HUES6 (cell line): ENCODE data around the gene ANKRD23.
A peak's percentile ranks its signal among the peaks of the same experiment; 100 is the strongest.

ENCODE experiments used
- H3K27ac ChIP-seq: 2 replicates; pipeline ENCODE4 v1.7.0; 2013; ENCODE audit warnings: low read depth, mild to moderate bottlenecking, low read length, inconsistent platforms
- H3K27me3 ChIP-seq: 2 replicates; pipeline ENCODE4 v1.6.1; 2013; ENCODE audit warnings: low read length; ENCODE audit not compliant: control insufficient read depth, insufficient read depth
- H3K36me3 ChIP-seq: 2 replicates; pipeline ENCODE4 v1.6.1; 2013; ENCODE audit warnings: low read length; ENCODE audit not compliant: control insufficient read depth, insufficient read depth
- H3K4me1 ChIP-seq: 2 replicates; pipeline ENCODE4 v1.6.1; 2013; ENCODE audit warnings: low read length; ENCODE audit not compliant: control insufficient read depth, insufficient read depth
- H3K4me3 ChIP-seq: 2 replicates; pipeline ENCODE4 v1.5.1; 2013; ENCODE audit warnings: low read depth, low read length
- H3K9ac ChIP-seq: one replicate; pipeline ENCODE4 v1.6.1; 2013; ENCODE audit warnings: mild to moderate bottlenecking, low read length
- H3K9me3 ChIP-seq: 2 replicates; pipeline ENCODE4 v1.6.1; 2013; ENCODE audit warnings: low read depth, low read length; ENCODE audit not compliant: control insufficient read depth, insufficient read depth

ANKRD23 gene

GRCh38 chr2:96860065-96861029 lies 16.5 kb upstream of the ANKRD23 start:
- Histone ChIP-seq H3K4me1 (peaks cover 23% of the 10 kb centered on the region), H3K4me3 (no peak overlapping the region), H3K9ac (no peak overlapping the region), H3K27ac (no peak overlapping the region), H3K9me3 (no peaks in the 10 kb centered on the region), H3K36me3 (peaks cover 50% of the 10 kb centered on the region), H3K27me3 (no peaks in the 10 kb centered on the region)

- Histone ChIP-seq H3K36me3 (peaks cover 43% of the 10 kb centered on the region), H3K9ac (no peak overlapping the region), H3K27me3 (no peaks in the 10 kb centered on the region), H3K27ac (no peak overlapping the region), H3K4me3 (no peak overlapping the region), H3K9me3 (no peaks in the 10 kb centered on the region), H3K4me1 (peaks cover 23% of the 10 kb centered on the region)
Measured at GRCh38 chr2:96859681-96860064, 15.9 kb upstream of the ANKRD23 start.

- H3K4me1 ChIP-seq: peaks cover 23% of the 10 kb centered on the region
- peak overlapping the region; percentile 73 for H3K4me3 ChIP-seq
- H3K9ac ChIP-seq: peak overlapping the region; percentile 47
Measured at GRCh38 chr2:96859099-96859649, 15.4 kb upstream of the ANKRD23 start.

GRCh38 chr2:96857667-96858372 lies 14.0 kb upstream of the ANKRD23 start, which contains the start of gene ANKRD39:
TSS of gene ANKRD39 (minus strand) at chr2:96858016. CDS start at chr2:96857987, 29 bp downstream.
- Histone ChIP-seq H3K4me3 (peak within 1 kb of the TSS; percentile 73), H3K9me3 (no peaks in the 10 kb centered on the region), H3K27ac (no peak within 1 kb of the TSS; the same call in 1 of the 2 replicates), H3K9ac (peak within 1 kb of the TSS; percentile 69), H3K27me3 (no peaks in the 10 kb centered on the region), H3K4me1 (peaks cover 23% of the 10 kb centered on the region), H3K36me3 (peaks cover 39% of the 10 kb centered on the region)

More at GRCh38 chr2:96859099-96859649, 15.4 kb upstream of the ANKRD23 start:
- H3K27me3 ChIP-seq: no peaks in the 10 kb centered on the region
- H3K36me3 ChIP-seq: peaks cover 42% of the 10 kb centered on the region
- H3K27ac ChIP-seq: no peak overlapping the region
- no peaks in the 10 kb centered on the region for H3K9me3 ChIP-seq

- H3K4me1 ChIP-seq: peaks cover 23% of the 10 kb centered on the region
- no peaks in the 10 kb centered on the region for H3K9me3 ChIP-seq
- peaks cover 42% of the 10 kb centered on the region for H3K36me3 ChIP-seq
- peak overlapping the region; percentile 69 for H3K9ac ChIP-seq
- H3K27me3 ChIP-seq: no peaks in the 10 kb centered on the region
- H3K27ac ChIP-seq: no peak overlapping the region; the same call in 1 of the 2 replicates
- H3K4me3 ChIP-seq: peak overlapping the region; percentile 73
Measured at GRCh38 chr2:96856776-96857666, 13.2 kb upstream of the ANKRD23 start.

GRCh38 chr2:96853321-96853720 lies 9.5 kb upstream of the ANKRD23 start:
- Histone ChIP-seq H3K4me1 (peaks cover 10% of the 10 kb centered on the region; the same call in 1 of the 2 replicates), H3K27me3 (no peaks in the 10 kb centered on the region), H3K9ac (no peak overlapping the region), H3K9me3 (no peaks in the 10 kb centered on the region), H3K36me3 (peaks cover 41% of the 10 kb centered on the region), H3K27ac (no peak overlapping the region), H3K4me3 (no peak overlapping the region)

GRCh38 chr2:96852667-96853066 lies 8.8 kb upstream of the ANKRD23 start:
- Histone ChIP-seq H3K36me3 (peaks cover 47% of the 10 kb centered on the region), H3K4me3 (no peak overlapping the region), H3K27me3 (no peaks in the 10 kb centered on the region), H3K4me1 (peaks cover 10% of the 10 kb centered on the region; the same call in 1 of the 2 replicates), H3K9me3 (no peaks in the 10 kb centered on the region), H3K27ac (no peak overlapping the region), H3K9ac (no peak overlapping the region)

GRCh38 chr2:96848264-96848663 lies 4.4 kb upstream of the ANKRD23 start:
- H3K36me3 ChIP-seq: peaks cover 47% of the 10 kb centered on the region

GRCh38 chr2:96847586-96847985 lies 3.8 kb upstream of the ANKRD23 start:
- Histone ChIP-seq H3K4me3 (no peak overlapping the region), H3K9ac (no peak overlapping the region), H3K4me1 (peaks cover 2% of the 10 kb centered on the region; the same call in 1 of the 2 replicates), H3K27ac (no peak overlapping the region), H3K9me3 (no peaks in the 10 kb centered on the region), H3K27me3 (no peaks in the 10 kb centered on the region), H3K36me3 (peaks cover 41% of the 10 kb centered on the region)

More at GRCh38 chr2:96848264-96848663, 4.4 kb upstream of the ANKRD23 start:
- H3K4me1 ChIP-seq: no peaks in the 10 kb centered on the region
- H3K27ac ChIP-seq: no peak overlapping the region
- H3K9me3 ChIP-seq: no peaks in the 10 kb centered on the region
- H3K27me3 ChIP-seq: no peaks in the 10 kb centered on the region
- no peak overlapping the region for H3K9ac ChIP-seq
- H3K4me3 ChIP-seq: no peak overlapping the region

- Histone ChIP-seq H3K4me3 (no peak overlapping the region), H3K9me3 (no peaks in the 10 kb centered on the region), H3K4me1 (peaks cover 4% of the 10 kb centered on the region; the same call in 1 of the 2 replicates), H3K27me3 (no peaks in the 10 kb centered on the region), H3K27ac (no peak overlapping the region), H3K36me3 (peaks cover 36% of the 10 kb centered on the region), H3K9ac (no peak overlapping the region)
Measured at GRCh38 chr2:96846825-96847224, 3.0 kb upstream of the ANKRD23 start.
